GM23338 (cell line): ENCODE results near the gene INPP4B. TPM values are rescaled to one million over a fixed set of nuclear protein-coding genes. Genes with fewer than 3 reads are reported as not detected.

Source experiments
- ATAC-seq: fragments of 200-7000 bp; cut with Tn5 transposase; 3 replicates; pipeline ENCODE4 v1.9.1; 2020
- DNase-seq: peaks from one replicate; pipeline ENCODE4 v3.0.0-alpha.2; 2015; ENCODE audit warnings: low spot score
- H2AFZ ChIP-seq: fragments of 200-600 bp; sonication (generic); 2 replicates; pipeline ENCODE4 v1.8.0; 2016; ENCODE audit warnings: antibody characterized with exemption, mild to moderate bottlenecking, moderate library complexity
- H3F3A ChIP-seq: fragments of 200-600 bp; sonication (generic); replicated peaks from 2 replicates; pipeline ENCODE4 v1.8.0; 2017; ENCODE audit warnings: antibody characterized with exemption, mixed run types, low read depth
- H3K27ac ChIP-seq: fragments of 200-600 bp; sonication (generic); 2 replicates; pipeline ENCODE4 v1.6.1; 2016; ENCODE audit warnings: low read depth
- H3K27me3 ChIP-seq: fragments of 200-600 bp; sonication (generic); 2 replicates; pipeline ENCODE4 v1.8.0; 2016; ENCODE audit warnings: mild to moderate bottlenecking, mixed run types, moderate library complexity; ENCODE audit not compliant: insufficient read depth
- H3K36me3 ChIP-seq: fragments of 200-600 bp; sonication (generic); 2 replicates; pipeline ENCODE4 v1.8.0; 2016; ENCODE audit warnings: mild to moderate bottlenecking; ENCODE audit not compliant: insufficient read depth
- H3K4me1 ChIP-seq: fragments of 200-600 bp; sonication (generic); 2 replicates; pipeline ENCODE4 v1.8.0; 2016; ENCODE audit warnings: mild to moderate bottlenecking, moderate library complexity; ENCODE audit not compliant: insufficient read depth
- H3K4me2 ChIP-seq: fragments of 200-600 bp; sonication (generic); 2 replicates; pipeline ENCODE4 v1.7.1; 2017; ENCODE audit warnings: mixed run types
- H3K4me3 ChIP-seq: fragments of 200-600 bp; sonication (generic); 2 replicates; pipeline ENCODE4 v1.6.1; 2016; ENCODE audit warnings: mixed run types
- H3K79me2 ChIP-seq: fragments of 200-600 bp; sonication (generic); replicated peaks from 2 replicates; pipeline ENCODE4 v1.8.0; 2017; ENCODE audit warnings: mild to moderate bottlenecking; ENCODE audit not compliant: insufficient read depth
- H3K9me2 ChIP-seq: fragments of 200-600 bp; sonication (generic); 2 replicates; pipeline ENCODE4 v1.8.0; 2017; ENCODE audit not compliant: insufficient read depth
- H4K20me1 ChIP-seq: fragments of 200-600 bp; sonication (generic); replicated peaks from 2 replicates; pipeline ENCODE4 v1.8.0; 2017; ENCODE audit warnings: mild to moderate bottlenecking; ENCODE audit not compliant: insufficient read depth
- H3K27ac Mint-ChIP-seq: 2 replicates; pipeline ENCODE4 v1.8.0; 2020; ENCODE audit warnings: inconsistent platforms, mild to moderate bottlenecking, moderate library complexity, mixed read lengths
- H3K27me3 Mint-ChIP-seq: 3 replicates; pipeline ENCODE4 v1.8.0; 2022; ENCODE audit warnings: low read depth, mild to moderate bottlenecking, moderate library complexity, mixed read lengths, inconsistent platforms; ENCODE audit not compliant: insufficient read depth, poor library complexity
- H3K36me3 Mint-ChIP-seq: 3 replicates; pipeline ENCODE4 v1.8.0; 2021; ENCODE audit warnings: low read depth, mild to moderate bottlenecking, inconsistent platforms, moderate library complexity, mixed read lengths
- H3K4me1 Mint-ChIP-seq: 3 replicates; pipeline ENCODE4 v1.8.0; 2020; ENCODE audit warnings: mild to moderate bottlenecking, inconsistent platforms, mixed read lengths
- H3K4me3 Mint-ChIP-seq: 3 replicates; pipeline ENCODE4 v1.8.0; 2021; ENCODE audit warnings: moderate library complexity, mild to moderate bottlenecking, inconsistent platforms, mixed read lengths
- H3K9me3 Mint-ChIP-seq: 3 replicates; pipeline ENCODE4 v1.8.0; 2020; ENCODE audit warnings: moderate library complexity, mild to moderate bottlenecking, inconsistent platforms, mixed read lengths
- CREB1 ChIP-seq: fragments of 250-450 bp; sonication (Bioruptor Pico); IDR thresholded peaks from 2 replicates; pipeline ENCODE4 v1.5.0; 2020; ENCODE audit warnings: low read depth, mild to moderate bottlenecking, moderate library complexity
- CTCF ChIP-seq, 2 experiments: fragments of 200-600 bp in 1 of 2; sonication (generic) in 1 of 2; conservative IDR thresholded peaks; 2 replicates each; pipeline versions ENCODE4 v1.5.1 to v1.6.1; 2016 to 2017; ENCODE audit warnings: antibody characterized with exemption in 2 of 2, low read depth in 2 of 2, mild to moderate bottlenecking in 2 of 2, moderate library complexity in 1 of 2
- EZH2 ChIP-seq: fragments of 200-600 bp; sonication (generic); IDR thresholded peaks from one replicate; pipeline ENCODE4 v1.8.0; 2017; ENCODE audit warnings: antibody characterized with exemption, mild to moderate bottlenecking, low read depth; ENCODE audit not compliant: unreplicated experiment
- EZH2phosphoT487 ChIP-seq: fragments of 200-600 bp; sonication (generic); IDR thresholded peaks from one replicate; pipeline ENCODE4 v1.8.1; 2018; ENCODE audit warnings: antibody characterized with exemption; ENCODE audit not compliant: unreplicated experiment
- JUNB ChIP-seq: IDR thresholded peaks from one replicate; pipeline ENCODE4 v1.6.1; 2016; ENCODE audit warnings: antibody characterized with exemption; ENCODE audit not compliant: unreplicated experiment
- NANOG ChIP-seq: IDR thresholded peaks from 2 replicates; pipeline ENCODE4 v1.6.1; 2016; ENCODE audit warnings: antibody characterized with exemption, borderline replicate concordance
- POLR2AphosphoS5 ChIP-seq: IDR thresholded peaks from 2 replicates; pipeline ENCODE4 v1.6.1; 2016; ENCODE audit warnings: antibody characterized with exemption, low read depth
- REST ChIP-seq: IDR thresholded peaks from one replicate; pipeline ENCODE4 v1.6.1; 2018; ENCODE audit warnings: antibody characterized with exemption; ENCODE audit not compliant: unreplicated experiment
- STAT1 ChIP-seq: IDR thresholded peaks from one replicate; pipeline ENCODE4 v1.6.1; 2016; ENCODE audit warnings: antibody characterized with exemption; ENCODE audit not compliant: unreplicated experiment
- ZNF114 ChIP-seq: fragments of 250-450 bp; sonication (Bioruptor Pico); IDR thresholded peaks from 2 replicates; pipeline ENCODE4 v1.5.0; 2020; ENCODE audit warnings: mild to moderate bottlenecking, moderate library complexity
- ZNF331 ChIP-seq: fragments of 250-450 bp; sonication (Bioruptor Pico); IDR thresholded peaks from 2 replicates; pipeline ENCODE4 v1.5.0; 2020; ENCODE audit warnings: low read depth, mild to moderate bottlenecking, moderate library complexity
- ZNF462 ChIP-seq: fragments of 250-450 bp; sonication (Bioruptor Pico); IDR thresholded peaks from 2 replicates; pipeline ENCODE4 v1.5.0; 2020; ENCODE audit warnings: mild to moderate bottlenecking, moderate library complexity
- polyA plus RNA-seq: library from polyadenylated mRNA; unstranded; fragments of >200 nt; fragmentation: Nextera tagmentation; extraction: Ambion mirVana; gene quantifications from 2 replicates; pipeline ENCODE4 v1.2.1, GENCODE V29; 2016
- total RNA-seq: library from RNA; depleted of rRNA; stranded (reverse); fragments of >200 nt; shearing (Covaris generic); gene quantifications from 2 replicates; pipeline ENCODE4 v1.2.3, GENCODE V29; 2014
- TF ChIP-seq, protein P1 (sequence below): IDR thresholded peaks from 2 replicates; pipeline ENCODE4 v1.6.1; 2016; ENCODE audit warnings: antibody characterized with exemption

The INPP4B gene
- total and polyA plus RNA-seq, 2 experiments from 2014 or later, result 0.11 to 0.14 TPM

- H3K27ac Mint-ChIP-seq, result no peak overlapping the region
- Histone ChIP-seq H3K79me2 (no peaks in the 10 kb centered on the region), H3K27ac (no peak overlapping the region), H3K4me2 (no peak overlapping the region), H3K4me1 (no peaks in the 10 kb centered on the region), H3K36me3 (no peaks in the 10 kb centered on the region), H3K4me3 (no peak overlapping the region), H3K9me2 (no peaks in the 10 kb centered on the region), H3F3A (no peaks in the 10 kb centered on the region), H4K20me1 (no peaks in the 10 kb centered on the region), H2AFZ (no peak overlapping the region), H3K27me3 (no peaks in the 10 kb centered on the region)
- TF ChIP-seq CREB1 (CRISPR knock-in tag), result no peak
- TF ChIP-seq, protein P1, sequence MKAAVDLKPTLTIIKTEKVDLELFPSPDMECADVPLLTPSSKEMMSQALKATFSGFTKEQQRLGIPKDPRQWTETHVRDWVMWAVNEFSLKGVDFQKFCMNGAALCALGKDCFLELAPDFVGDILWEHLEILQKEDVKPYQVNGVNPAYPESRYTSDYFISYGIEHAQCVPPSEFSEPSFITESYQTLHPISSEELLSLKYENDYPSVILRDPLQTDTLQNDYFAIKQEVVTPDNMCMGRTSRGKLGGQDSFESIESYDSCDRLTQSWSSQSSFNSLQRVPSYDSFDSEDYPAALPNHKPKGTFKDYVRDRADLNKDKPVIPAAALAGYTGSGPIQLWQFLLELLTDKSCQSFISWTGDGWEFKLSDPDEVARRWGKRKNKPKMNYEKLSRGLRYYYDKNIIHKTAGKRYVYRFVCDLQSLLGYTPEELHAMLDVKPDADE, result no peak
- TF ChIP-seq REST, result no peak
- TF ChIP-seq ZNF114 (CRISPR knock-in tag), result no peak
- no peak for TF ChIP-seq JUNB
- no peak for TF ChIP-seq NANOG
- TF ChIP-seq CTCF (conservative IDR thresholded peaks at IDR 0.05; ENCODE audit: low read depth in 2 of 2), result no peak
- no peak for TF ChIP-seq EZH2
- TF ChIP-seq ZNF462 (CRISPR knock-in tag), result no peak
- no peak for TF ChIP-seq POLR2AphosphoS5
- no peak for TF ChIP-seq ZNF331 (CRISPR knock-in tag)
- no peak for TF ChIP-seq EZH2phosphoT487
- TF ChIP-seq STAT1, result no peak
- no peaks in the 10 kb centered on the region for H3K4me1 Mint-ChIP-seq
- ATAC-seq (no peak), DNase-seq (no peak)
- no peaks in the 10 kb centered on the region for H3K36me3 Mint-ChIP-seq
- no peaks in the 10 kb centered on the region for H3K9me3 Mint-ChIP-seq
- no peak overlapping the region for H3K4me3 Mint-ChIP-seq
- H3K27me3 Mint-ChIP-seq, result no peaks in the 10 kb centered on the region
Observed at GRCh38 chr4:142585411-142585810, 260.7 kb downstream of the INPP4B start.
